Panc1 (cell line): ENCODE measurements around the gene CFAP57. TPM values are rescaled to one million over a fixed set of nuclear protein-coding genes. Genes with fewer than 3 reads are reported as not detected.

ENCODE experiments used
- ATAC-seq: fragments of 200-7000 bp; cut with Tn5 transposase; 2 replicates; pipeline ENCODE4 v1.9.1; 2020; ENCODE audit warnings: mild to moderate bottlenecking, moderate library complexity
- BruUV-seq: library from RNA; stranded (reverse); fragments of 400-500 nt; replicated peaks from 2 replicates; lab custom pipeline; 2021; lab: Mats Ljungman, UMichigan
- CTCF ChIA-PET: fragments of 300-600 bp; sonication (Branson Sonifier 250); formaldehyde crosslinking; loops from one replicate; lab custom pipeline; 2022; ENCODE audit warnings: antibody characterized with exemption; lab: Charles Lee
- POLR2A ChIA-PET: fragments of 300-600 bp; sonication (Branson Sonifier 250); formaldehyde crosslinking; loops from one replicate; lab custom pipeline; 2022; ENCODE audit warnings: antibody characterized with exemption; lab: Charles Lee
- DNase-seq: peaks from one replicate; pipeline ENCODE4 v3.0.0-alpha.2; 2010; ENCODE audit warnings: low read depth, low spot score
- H3K27ac ChIP-seq: 2 replicates; pipeline ENCODE4 v1.5.1; 2011; ENCODE audit warnings: mild to moderate bottlenecking, low read length, inconsistent platforms
- H3K27me3 ChIP-seq: fragments of 200-500 bp; sonication (Bioruptor generic); 2 replicates; pipeline ENCODE4 v1.6.0; 2014; ENCODE audit warnings: low read length, inconsistent platforms; ENCODE audit not compliant: control insufficient read depth, insufficient read depth
- H3K36me3 ChIP-seq: fragments of 200-500 bp; sonication (Bioruptor generic); 2 replicates; pipeline ENCODE4 v1.5.1; 2014; ENCODE audit warnings: inconsistent platforms, mild to moderate bottlenecking, low read length, moderate library complexity; ENCODE audit not compliant: control insufficient read depth, insufficient read depth
- H3K4me1 ChIP-seq: 2 replicates; pipeline ENCODE4 v1.5.1; 2011; ENCODE audit warnings: inconsistent platforms, mild to moderate bottlenecking, low read length, moderate library complexity; ENCODE audit not compliant: control insufficient read depth, insufficient read depth
- H3K4me3 ChIP-seq, 2 experiments: 2 replicates each; pipeline ENCODE4 v1.5.1; 2011 to 2012; ENCODE audit warnings: low read depth in 2 of 2, low read length in 2 of 2, mild to moderate bottlenecking in 2 of 2, inconsistent platforms in 1 of 2, moderate library complexity in 1 of 2
- H3K9me3 ChIP-seq: fragments of 200-500 bp; sonication (Bioruptor generic); 2 replicates; pipeline ENCODE4 v1.5.1; 2014; ENCODE audit warnings: low read depth, mild to moderate bottlenecking, inconsistent platforms, low read length, moderate library complexity; ENCODE audit not compliant: control insufficient read depth, insufficient read depth
- POLR2AphosphoS5 ChIP-seq: IDR thresholded peaks from 2 replicates; pipeline ENCODE4 v1.6.1; 2012; ENCODE audit warnings: mild to moderate bottlenecking, low read depth, low read length, moderate library complexity
- SIN3A ChIP-seq: IDR thresholded peaks from 2 replicates; pipeline ENCODE4 v1.6.1; 2012; ENCODE audit warnings: low read depth, mild to moderate bottlenecking, low read length, moderate library complexity, borderline replicate concordance; ENCODE audit not compliant: insufficient read depth
- TCF7L2 ChIP-seq: IDR thresholded peaks from 2 replicates; pipeline ENCODE4 v1.6.1; 2011; ENCODE audit warnings: mild to moderate bottlenecking, low read depth, low read length, inconsistent platforms
- in situ Hi-C: cut with HindIII; loops from 2 replicates; pipeline ENCODE4 v1.10.0; 2016; ENCODE audit warnings: low sequenced_read_pairs, low pct_unique_long_range_greater_than_20kb
- intact Hi-C: fragments of 100-400 bp; cut with micrococcal nuclease; formaldehyde crosslinking; loops from one replicate; pipeline ENCODE4 v1.10.0; 2022; ENCODE audit not compliant: unreplicated experiment
- total RNA-seq: library from RNA; stranded (reverse); gene quantifications from one replicate; pipeline ENCODE4 v1.2.1, GENCODE V29; 2021; ENCODE audit not compliant: unreplicated experiment
- TF ChIP-seq, protein P1 (sequence below), 2 experiments: IDR thresholded peaks; 2 replicates each; pipeline ENCODE4 v1.6.1; 2011 to 2012; ENCODE audit warnings: low read depth in 2 of 2, control low read depth in 1 of 2, low read length in 1 of 2, mild to moderate bottlenecking in 1 of 2, moderate library complexity in 1 of 2; ENCODE audit not compliant: insufficient read depth in 1 of 2
- TF ChIP-seq, protein P2 (sequence below): fragments of 450-650 bp; IDR thresholded peaks from 2 replicates; pipeline ENCODE4 v1.5.1; 2017; ENCODE audit warnings: mild to moderate bottlenecking

Gene CFAP57
- total RNA-seq, 1 experiment from 2014 or later = 0.69 TPM

GRCh38 chr1:43253173-43253572 lies 81.0 kb downstream of the CFAP57 start:
- TF ChIP-seq, protein P1, sequence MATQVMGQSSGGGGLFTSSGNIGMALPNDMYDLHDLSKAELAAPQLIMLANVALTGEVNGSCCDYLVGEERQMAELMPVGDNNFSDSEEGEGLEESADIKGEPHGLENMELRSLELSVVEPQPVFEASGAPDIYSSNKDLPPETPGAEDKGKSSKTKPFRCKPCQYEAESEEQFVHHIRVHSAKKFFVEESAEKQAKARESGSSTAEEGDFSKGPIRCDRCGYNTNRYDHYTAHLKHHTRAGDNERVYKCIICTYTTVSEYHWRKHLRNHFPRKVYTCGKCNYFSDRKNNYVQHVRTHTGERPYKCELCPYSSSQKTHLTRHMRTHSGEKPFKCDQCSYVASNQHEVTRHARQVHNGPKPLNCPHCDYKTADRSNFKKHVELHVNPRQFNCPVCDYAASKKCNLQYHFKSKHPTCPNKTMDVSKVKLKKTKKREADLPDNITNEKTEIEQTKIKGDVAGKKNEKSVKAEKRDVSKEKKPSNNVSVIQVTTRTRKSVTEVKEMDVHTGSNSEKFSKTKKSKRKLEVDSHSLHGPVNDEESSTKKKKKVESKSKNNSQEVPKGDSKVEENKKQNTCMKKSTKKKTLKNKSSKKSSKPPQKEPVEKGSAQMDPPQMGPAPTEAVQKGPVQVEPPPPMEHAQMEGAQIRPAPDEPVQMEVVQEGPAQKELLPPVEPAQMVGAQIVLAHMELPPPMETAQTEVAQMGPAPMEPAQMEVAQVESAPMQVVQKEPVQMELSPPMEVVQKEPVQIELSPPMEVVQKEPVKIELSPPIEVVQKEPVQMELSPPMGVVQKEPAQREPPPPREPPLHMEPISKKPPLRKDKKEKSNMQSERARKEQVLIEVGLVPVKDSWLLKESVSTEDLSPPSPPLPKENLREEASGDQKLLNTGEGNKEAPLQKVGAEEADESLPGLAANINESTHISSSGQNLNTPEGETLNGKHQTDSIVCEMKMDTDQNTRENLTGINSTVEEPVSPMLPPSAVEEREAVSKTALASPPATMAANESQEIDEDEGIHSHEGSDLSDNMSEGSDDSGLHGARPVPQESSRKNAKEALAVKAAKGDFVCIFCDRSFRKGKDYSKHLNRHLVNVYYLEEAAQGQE (IDR thresholded peaks at IDR 0.05; ENCODE audit: insufficient read depth in 1 of 2, low read depth in 2 of 2, low read length in 1 of 2) = no peak
- TF ChIP-seq, protein P2, sequence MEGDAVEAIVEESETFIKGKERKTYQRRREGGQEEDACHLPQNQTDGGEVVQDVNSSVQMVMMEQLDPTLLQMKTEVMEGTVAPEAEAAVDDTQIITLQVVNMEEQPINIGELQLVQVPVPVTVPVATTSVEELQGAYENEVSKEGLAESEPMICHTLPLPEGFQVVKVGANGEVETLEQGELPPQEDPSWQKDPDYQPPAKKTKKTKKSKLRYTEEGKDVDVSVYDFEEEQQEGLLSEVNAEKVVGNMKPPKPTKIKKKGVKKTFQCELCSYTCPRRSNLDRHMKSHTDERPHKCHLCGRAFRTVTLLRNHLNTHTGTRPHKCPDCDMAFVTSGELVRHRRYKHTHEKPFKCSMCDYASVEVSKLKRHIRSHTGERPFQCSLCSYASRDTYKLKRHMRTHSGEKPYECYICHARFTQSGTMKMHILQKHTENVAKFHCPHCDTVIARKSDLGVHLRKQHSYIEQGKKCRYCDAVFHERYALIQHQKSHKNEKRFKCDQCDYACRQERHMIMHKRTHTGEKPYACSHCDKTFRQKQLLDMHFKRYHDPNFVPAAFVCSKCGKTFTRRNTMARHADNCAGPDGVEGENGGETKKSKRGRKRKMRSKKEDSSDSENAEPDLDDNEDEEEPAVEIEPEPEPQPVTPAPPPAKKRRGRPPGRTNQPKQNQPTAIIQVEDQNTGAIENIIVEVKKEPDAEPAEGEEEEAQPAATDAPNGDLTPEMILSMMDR = no peak
- TF ChIP-seq POLR2AphosphoS5 (no peak), SIN3A (no peak), TCF7L2 (no peak)
- Histone ChIP-seq H3K4me1 (no peaks in the 10 kb centered on the region), H3K4me3 (no peak overlapping the region), H3K9me3 (no peaks in the 10 kb centered on the region; the same call in 1 of the 2 replicates), H3K27me3 (no peaks in the 10 kb centered on the region), H3K36me3 (no peaks in the 10 kb centered on the region), H3K27ac (no peak overlapping the region)
- ATAC-seq (no peak), DNase-seq (no peak)
- BruUV-seq = no TSS peak
- ChIA-PET CTCF (no interaction called here), POLR2A (no interaction called here)
- intact Hi-C loops (no loop called here), in situ Hi-C loops (no loop called here)

- POLR2A ChIA-PET = no interaction called here
Observed at GRCh38 chr1:43253876-43254275, 81.7 kb downstream of the CFAP57 start.

More at GRCh38 chr1:43253876-43254275, 81.7 kb downstream of the CFAP57 start:
- in situ Hi-C loops = no loop called here
- no peaks in the 10 kb centered on the region; the same call in 1 of the 2 replicates for H3K9me3 ChIP-seq
- H3K36me3 ChIP-seq = no peaks in the 10 kb centered on the region
- no peak overlapping the region for H3K4me3 ChIP-seq
- no peak for ATAC-seq
- H3K27ac ChIP-seq = no peak overlapping the region
- H3K27me3 ChIP-seq = no peaks in the 10 kb centered on the region
- CTCF ChIA-PET = no interaction called here
- TF ChIP-seq, protein P2 = no peak
- no peak for TF ChIP-seq POLR2AphosphoS5
- TF ChIP-seq TCF7L2 = no peak
- TF ChIP-seq, protein P1 (IDR thresholded peaks at IDR 0.05; ENCODE audit: insufficient read depth in 1 of 2, low read depth in 2 of 2, low read length in 1 of 2) = no peak
- intact Hi-C loops = no loop called here
- no peaks in the 10 kb centered on the region for H3K4me1 ChIP-seq
- no TSS peak for BruUV-seq
- no peak for DNase-seq
